ENCODE data around the gene RTN1. TPM values are rescaled to one million over a fixed set of nuclear protein-coding genes. Genes with fewer than 3 reads are reported as not detected.

The RTN1 gene
- total and polyA plus RNA-seq, 4 donors = 114 to 955 (median 805) TPM

GRCh38 chr14:59595071-59595470 lies 275.5 kb downstream of the RTN1 start:
- no peaks in the 10 kb centered on the region for H3K4me1 ChIP-seq (ENCODE audit: control insufficient read depth, insufficient read depth, low read length)
- H3K9me3 ChIP-seq (ENCODE audit: control insufficient read depth, insufficient read depth, low read length) = no peaks in the 10 kb centered on the region
- H3K27me3 ChIP-seq (ENCODE audit: control insufficient read depth, insufficient read depth, low read length) = no peaks in the 10 kb centered on the region
- 88% methylated on average over 4 of the region's 6 CpGs for whole genome bisulfite sequencing (ENCODE audit: insufficient coverage)
- H3K27ac ChIP-seq (ENCODE audit: low read depth, low read length) = no peak overlapping the region
- no peak overlapping the region for H3K4me3 ChIP-seq (ENCODE audit: low read depth, low read length)
- peaks cover 8% of the 10 kb centered on the region for H3K36me3 ChIP-seq (ENCODE audit: control insufficient read depth, insufficient read depth, low read length)
- no peak for DNase-seq (ENCODE audit: low read depth in 4 of 6, low spot score in 6 of 6)

GRCh38 chr14:59591641-59592370 lies 278.8 kb downstream of the RTN1 start:
- H3K27me3 ChIP-seq (ENCODE audit: control insufficient read depth, insufficient read depth, low read length) = no peaks in the 10 kb centered on the region
- H3K4me1 ChIP-seq (ENCODE audit: control insufficient read depth, insufficient read depth, low read length) = no peaks in the 10 kb centered on the region
- 75% methylated on average over 1 of the region's 5 CpGs for WGBS (ENCODE audit: insufficient coverage)
- no peak overlapping the region for H3K4me3 ChIP-seq (ENCODE audit: low read depth, low read length)
- H3K27ac ChIP-seq (ENCODE audit: low read depth, low read length) = no peak overlapping the region
- peaks cover 6% of the 10 kb centered on the region for H3K36me3 ChIP-seq (ENCODE audit: control insufficient read depth, insufficient read depth, low read length)
- peak in 2 of 6 donors; percentile 26 to 73 for DNase-seq (ENCODE audit: low read depth in 4 of 6, low spot score in 6 of 6)
- no peaks in the 10 kb centered on the region for H3K9me3 ChIP-seq (ENCODE audit: control insufficient read depth, insufficient read depth, low read length)

- no peaks in the 10 kb centered on the region for H3K27me3 ChIP-seq (ENCODE audit: control insufficient read depth, insufficient read depth, low read length)
- no peaks in the 10 kb centered on the region for H3K36me3 ChIP-seq (ENCODE audit: control insufficient read depth, insufficient read depth, low read length)
- H3K27ac ChIP-seq (ENCODE audit: low read depth, low read length) = no peak overlapping the region
- WGBS (ENCODE audit: insufficient coverage) = no CpG with 5 or more reads among the region's 3 CpGs
- H3K4me1 ChIP-seq (ENCODE audit: control insufficient read depth, insufficient read depth, low read length) = no peaks in the 10 kb centered on the region
- H3K4me3 ChIP-seq (ENCODE audit: low read depth, low read length) = no peak overlapping the region
- DNase-seq (ENCODE audit: low read depth in 4 of 6, low spot score in 6 of 6) = no peak
- H3K9me3 ChIP-seq (ENCODE audit: control insufficient read depth, insufficient read depth, low read length) = no peaks in the 10 kb centered on the region
Observed at GRCh38 chr14:59588101-59588500, 282.5 kb downstream of the RTN1 start.

GRCh38 chr14:59585891-59586554 lies 284.6 kb downstream of the RTN1 start:
- no peak overlapping the region for H3K4me3 ChIP-seq (ENCODE audit: low read depth, low read length)
- peak in 2 of 6 donors; percentile 36 to 37 for DNase-seq (ENCODE audit: low read depth in 4 of 6, low spot score in 6 of 6)
- H3K27me3 ChIP-seq (ENCODE audit: control insufficient read depth, insufficient read depth, low read length) = no peaks in the 10 kb centered on the region
- 60% methylated on average over 4 of the region's 10 CpGs for whole genome bisulfite sequencing (ENCODE audit: insufficient coverage)
- H3K4me1 ChIP-seq (ENCODE audit: control insufficient read depth, insufficient read depth, low read length) = no peaks in the 10 kb centered on the region
- no peaks in the 10 kb centered on the region for H3K36me3 ChIP-seq (ENCODE audit: control insufficient read depth, insufficient read depth, low read length)
- H3K27ac ChIP-seq (ENCODE audit: low read depth, low read length) = no peak overlapping the region
- no peaks in the 10 kb centered on the region for H3K9me3 ChIP-seq (ENCODE audit: control insufficient read depth, insufficient read depth, low read length)

GRCh38 chr14:59583755-59584154 lies 286.8 kb downstream of the RTN1 start:
- 87% methylated on average over 2 of the region's 2 CpGs for WGBS (ENCODE audit: insufficient coverage)
- H3K4me3 ChIP-seq (ENCODE audit: low read depth, low read length) = no peak overlapping the region
- H3K4me1 ChIP-seq (ENCODE audit: control insufficient read depth, insufficient read depth, low read length) = no peaks in the 10 kb centered on the region
- no peaks in the 10 kb centered on the region for H3K9me3 ChIP-seq (ENCODE audit: control insufficient read depth, insufficient read depth, low read length)
- no peaks in the 10 kb centered on the region for H3K36me3 ChIP-seq (ENCODE audit: control insufficient read depth, insufficient read depth, low read length)
- H3K27me3 ChIP-seq (ENCODE audit: control insufficient read depth, insufficient read depth, low read length) = no peaks in the 10 kb centered on the region
- DNase-seq (ENCODE audit: low read depth in 4 of 6, low spot score in 6 of 6) = peak in 1 of 6 donors; percentile 86
- no peak overlapping the region for H3K27ac ChIP-seq (ENCODE audit: low read depth, low read length)

GRCh38 chr14:59582845-59583509 lies 287.6 kb downstream of the RTN1 start:
- H3K4me3 ChIP-seq (ENCODE audit: low read depth, low read length) = no peak overlapping the region
- no peak overlapping the region for H3K27ac ChIP-seq (ENCODE audit: low read depth, low read length)
- no peaks in the 10 kb centered on the region for H3K27me3 ChIP-seq (ENCODE audit: control insufficient read depth, insufficient read depth, low read length)
- 79% methylated on average over 4 of the region's 23 CpGs for WGBS (ENCODE audit: insufficient coverage)
- no peak for DNase-seq (ENCODE audit: low read depth in 4 of 6, low spot score in 6 of 6)
- no peaks in the 10 kb centered on the region for H3K9me3 ChIP-seq (ENCODE audit: control insufficient read depth, insufficient read depth, low read length)
- H3K36me3 ChIP-seq (ENCODE audit: control insufficient read depth, insufficient read depth, low read length) = no peaks in the 10 kb centered on the region
- H3K4me1 ChIP-seq (ENCODE audit: control insufficient read depth, insufficient read depth, low read length) = no peaks in the 10 kb centered on the region

- DNase-seq (ENCODE audit: low read depth in 4 of 6, low spot score in 6 of 6) = peak in 1 of 6 donors; percentile 55
- H3K27ac ChIP-seq (ENCODE audit: low read depth, low read length) = no peak overlapping the region
- 100% methylated on average over 1 of the region's 3 CpGs for WGBS (ENCODE audit: insufficient coverage)
- H3K27me3 ChIP-seq (ENCODE audit: control insufficient read depth, insufficient read depth, low read length) = no peaks in the 10 kb centered on the region
- H3K9me3 ChIP-seq (ENCODE audit: control insufficient read depth, insufficient read depth, low read length) = no peaks in the 10 kb centered on the region
- H3K36me3 ChIP-seq (ENCODE audit: control insufficient read depth, insufficient read depth, low read length) = no peaks in the 10 kb centered on the region
- H3K4me3 ChIP-seq (ENCODE audit: low read depth, low read length) = no peak overlapping the region
- no peaks in the 10 kb centered on the region for H3K4me1 ChIP-seq (ENCODE audit: control insufficient read depth, insufficient read depth, low read length)
Observed at GRCh38 chr14:59582161-59582560, 288.4 kb downstream of the RTN1 start.

GRCh38 chr14:59580911-59581310 lies 289.7 kb downstream of the RTN1 start:
- 100% methylated on average over 2 of the region's 2 CpGs for WGBS (ENCODE audit: insufficient coverage)
- no peak for DNase-seq (ENCODE audit: low read depth in 4 of 6, low spot score in 6 of 6)
- Histone ChIP-seq H3K27ac (ENCODE audit: low read depth, low read length) (no peak overlapping the region), H3K4me3 (ENCODE audit: low read depth, low read length) (no peak overlapping the region), H3K27me3 (ENCODE audit: control insufficient read depth, insufficient read depth, low read length) (no peaks in the 10 kb centered on the region), H3K9me3 (ENCODE audit: control insufficient read depth, insufficient read depth, low read length) (no peaks in the 10 kb centered on the region), H3K36me3 (ENCODE audit: control insufficient read depth, insufficient read depth, low read length) (no peaks in the 10 kb centered on the region), H3K4me1 (ENCODE audit: control insufficient read depth, insufficient read depth, low read length) (peaks cover 7% of the 10 kb centered on the region)

- Histone ChIP-seq H3K9me3 (ENCODE audit: control insufficient read depth, insufficient read depth, low read length) (no peaks in the 10 kb centered on the region), H3K4me3 (ENCODE audit: low read depth, low read length) (peak within 1 kb of the TSS; percentile 58), H3K27ac (ENCODE audit: low read depth, low read length) (peak within 1 kb of the TSS; percentile 61), H3K27me3 (ENCODE audit: control insufficient read depth, insufficient read depth, low read length) (no peaks in the 10 kb centered on the region), H3K36me3 (ENCODE audit: control insufficient read depth, insufficient read depth, low read length) (no peaks in the 10 kb centered on the region), H3K4me1 (ENCODE audit: control insufficient read depth, insufficient read depth, low read length) (peaks cover 7% of the 10 kb centered on the region)
- WGBS (ENCODE audit: insufficient coverage) = 4% methylated on average over 35 of the region's 46 CpGs
- DNase-seq (ENCODE audit: low read depth in 4 of 6, low spot score in 6 of 6) = peak; percentile 43 to 94 (median 76)
Observed at GRCh38 chr14:59576332-59577294, 294.0 kb downstream of the RTN1 start, which contains the start of gene CCDC175. Gene CCDC175, minus strand, starts transcription at chr14:59576812. Its CDS starts 37 bp downstream, at chr14:59576775.
